ENCODE data around the gene ATP5ME. TPM values are rescaled to one million over a fixed set of nuclear protein-coding genes. Genes with fewer than 3 reads are reported as not detected.
A peak's percentile ranks its signal among the peaks of the same experiment; 100 is the strongest.

The ATP5ME gene
- 100 to 1,000 TPM in 1 of 2 donors, 10 to 100 TPM in 1; 85.1 to 265 TPM for total RNA-seq

GRCh38 chr4:674172-675035 is at the start of gene ATP5ME, which contains the start of gene MYL5:
ATP5ME (minus strand) TSS chr4:674276; CDS start chr4:674247, 29 bp downstream.
MYL5 (plus strand) TSS chr4:674542; CDS start chr4:678027, 3,485 bp downstream.
- H3K36me3 ChIP-seq = peaks cover 22% of the 10 kb centered on the region
- TF ChIP-seq CTCF (IDR thresholded peaks at IDR 0.05) = peak; percentile 74 to 89
- DNase-seq (ENCODE audit: low spot score) = peak; percentile 97
- no peaks in the 10 kb centered on the region for H3K9me3 ChIP-seq
- H3K27me3 ChIP-seq = no peaks in the 10 kb centered on the region
- peak within 1 kb of the TSS; percentile 84 to 91 for H3K4me3 ChIP-seq
- peak within 1 kb of the TSS; percentile 94 to 97 for H3K27ac ChIP-seq
- peaks cover 0 to 31% of the 10 kb centered on the region in 2 donors for H3K4me1 ChIP-seq

- no peak overlapping the region for H3K27ac ChIP-seq
- no peak for TF ChIP-seq CTCF (IDR thresholded peaks at IDR 0.05)
- H3K4me1 ChIP-seq = peaks cover 0 to 45% of the 10 kb centered on the region in 2 donors
- no peak overlapping the region for H3K4me3 ChIP-seq
- no peak for DNase-seq (ENCODE audit: low spot score)
- peaks cover 3% of the 10 kb centered on the region for H3K36me3 ChIP-seq
- H3K27me3 ChIP-seq = no peaks in the 10 kb centered on the region
- H3K9me3 ChIP-seq = no peaks in the 10 kb centered on the region
Observed at GRCh38 chr4:722851-723360, 48.8 kb upstream of the ATP5ME start.

GRCh38 chr4:722169-722725 is 48.2 kb upstream of the ATP5ME start:
- no peak for TF ChIP-seq CTCF (IDR thresholded peaks at IDR 0.05)
- Histone ChIP-seq H3K27me3 (no peaks in the 10 kb centered on the region), H3K4me1 (peaks cover 0 to 52% of the 10 kb centered on the region in 2 donors), H3K9me3 (no peaks in the 10 kb centered on the region), H3K27ac (no peak overlapping the region), H3K4me3 (no peak overlapping the region), H3K36me3 (peaks cover 3% of the 10 kb centered on the region)
- DNase-seq (ENCODE audit: low spot score) = no peak

GRCh38 chr4:721261-722168 is 47.4 kb upstream of the ATP5ME start:
- H3K27ac ChIP-seq = peak overlapping the region; percentile 43 to 66
- peaks cover 0 to 49% of the 10 kb centered on the region in 2 donors for H3K4me1 ChIP-seq
- H3K4me3 ChIP-seq = no peak overlapping the region
- TF ChIP-seq CTCF (IDR thresholded peaks at IDR 0.05) = no peak
- H3K36me3 ChIP-seq = peaks cover 3% of the 10 kb centered on the region
- DNase-seq (ENCODE audit: low spot score) = no peak
- no peaks in the 10 kb centered on the region for H3K27me3 ChIP-seq
- no peaks in the 10 kb centered on the region for H3K9me3 ChIP-seq

GRCh38 chr4:720111-720860 is 46.2 kb upstream of the ATP5ME start:
- no peak overlapping the region for H3K27ac ChIP-seq
- peaks cover 0 to 41% of the 10 kb centered on the region in 2 donors for H3K4me1 ChIP-seq
- no peak for TF ChIP-seq CTCF (IDR thresholded peaks at IDR 0.05)
- no peak overlapping the region for H3K4me3 ChIP-seq
- DNase-seq (ENCODE audit: low spot score) = no peak
- no peaks in the 10 kb centered on the region for H3K27me3 ChIP-seq
- H3K36me3 ChIP-seq = peaks cover 3% of the 10 kb centered on the region
- H3K9me3 ChIP-seq = no peaks in the 10 kb centered on the region
